GM12872 (cell line): ENCODE results near the gene VAV2.

Experiments used
- TF ChIP-seq, protein P1 (sequence below): IDR thresholded peaks from 3 replicates; pipeline ENCODE4 v1.5.1; 2011; ENCODE audit warnings: low read depth, mild to moderate bottlenecking, low read length, moderate library complexity; ENCODE audit not compliant: insufficient read depth

Gene VAV2

DNA sequence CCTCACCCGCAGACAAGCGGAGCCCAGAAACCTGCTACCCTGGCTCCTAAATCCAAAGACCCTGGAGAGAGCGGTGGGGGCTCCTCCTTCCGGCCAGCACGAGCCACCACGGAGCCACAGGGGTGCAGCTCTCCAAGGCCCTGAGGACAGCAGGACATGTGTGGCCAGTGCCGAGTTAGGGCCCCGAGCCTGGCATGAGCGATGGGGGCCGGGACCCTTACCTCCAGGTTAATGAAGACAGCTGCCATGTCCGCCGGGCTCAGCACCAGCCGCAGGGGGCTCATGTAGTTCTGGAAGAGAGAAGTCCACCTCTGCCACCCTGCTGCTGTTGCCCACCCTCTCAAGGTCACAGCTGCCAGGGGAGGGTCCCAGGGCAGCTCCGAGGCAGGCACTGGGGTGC lies 185.1 kb downstream of the VAV2 start:
- TF ChIP-seq, protein P1, sequence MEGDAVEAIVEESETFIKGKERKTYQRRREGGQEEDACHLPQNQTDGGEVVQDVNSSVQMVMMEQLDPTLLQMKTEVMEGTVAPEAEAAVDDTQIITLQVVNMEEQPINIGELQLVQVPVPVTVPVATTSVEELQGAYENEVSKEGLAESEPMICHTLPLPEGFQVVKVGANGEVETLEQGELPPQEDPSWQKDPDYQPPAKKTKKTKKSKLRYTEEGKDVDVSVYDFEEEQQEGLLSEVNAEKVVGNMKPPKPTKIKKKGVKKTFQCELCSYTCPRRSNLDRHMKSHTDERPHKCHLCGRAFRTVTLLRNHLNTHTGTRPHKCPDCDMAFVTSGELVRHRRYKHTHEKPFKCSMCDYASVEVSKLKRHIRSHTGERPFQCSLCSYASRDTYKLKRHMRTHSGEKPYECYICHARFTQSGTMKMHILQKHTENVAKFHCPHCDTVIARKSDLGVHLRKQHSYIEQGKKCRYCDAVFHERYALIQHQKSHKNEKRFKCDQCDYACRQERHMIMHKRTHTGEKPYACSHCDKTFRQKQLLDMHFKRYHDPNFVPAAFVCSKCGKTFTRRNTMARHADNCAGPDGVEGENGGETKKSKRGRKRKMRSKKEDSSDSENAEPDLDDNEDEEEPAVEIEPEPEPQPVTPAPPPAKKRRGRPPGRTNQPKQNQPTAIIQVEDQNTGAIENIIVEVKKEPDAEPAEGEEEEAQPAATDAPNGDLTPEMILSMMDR = no peak

DNA sequence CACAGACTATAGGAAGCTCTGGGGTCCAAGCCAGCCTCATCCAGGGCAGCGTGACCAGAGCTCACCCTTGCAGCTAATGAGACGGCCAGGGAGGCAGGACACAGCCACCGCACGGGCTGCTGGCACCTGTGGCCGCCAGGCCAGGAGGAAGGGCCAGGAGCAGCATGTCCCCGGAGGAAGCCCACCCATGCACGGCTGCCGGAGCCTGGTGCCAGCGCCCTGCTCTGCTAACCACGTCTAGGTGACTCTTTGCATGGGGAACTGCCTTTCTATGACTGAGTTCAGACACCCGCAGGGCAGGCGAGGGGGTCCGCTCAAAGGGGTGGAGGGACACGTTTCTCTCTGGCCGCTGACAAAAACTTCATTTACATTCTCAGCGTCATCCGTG lies 185.5 kb downstream of the VAV2 start:
- TF ChIP-seq, protein P1 = no peak

DNA sequence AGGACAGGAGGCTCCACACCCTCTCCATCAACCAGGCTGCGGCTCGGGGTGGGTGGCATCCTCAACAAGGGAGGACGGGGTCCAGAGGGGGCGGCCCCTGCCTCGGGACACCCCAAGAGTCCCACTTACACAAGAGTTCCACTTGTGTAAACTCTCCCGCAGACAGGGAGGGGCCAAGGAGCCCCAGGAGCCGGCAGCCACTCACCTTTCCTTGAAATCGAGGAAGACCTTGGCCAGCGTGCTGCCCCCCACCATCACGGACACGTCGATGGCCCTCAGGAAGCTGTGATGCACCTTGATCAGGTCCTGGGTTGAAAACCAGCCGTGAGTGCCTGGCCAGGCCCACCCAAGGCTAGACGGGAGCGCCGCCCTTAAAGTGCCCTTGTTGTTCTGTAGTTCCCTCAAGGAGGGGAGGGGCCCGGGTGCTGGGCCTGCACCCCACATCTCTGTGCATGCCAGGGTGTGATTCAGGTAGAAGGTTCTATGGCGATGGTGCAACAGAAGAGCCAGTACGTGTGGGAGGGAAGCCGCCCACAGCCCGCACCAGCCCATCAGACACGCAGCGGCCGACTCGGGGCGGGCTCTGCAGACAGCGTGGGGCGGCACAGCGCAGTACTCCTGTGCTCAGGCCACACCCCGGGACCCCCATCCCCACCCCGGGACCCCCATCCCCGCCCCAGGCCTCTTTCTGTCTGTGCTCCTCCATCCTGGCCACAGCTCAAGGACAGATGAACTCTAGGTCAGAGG lies 186.1 kb downstream of the VAV2 start:
- TF ChIP-seq, protein P1 = no peak

DNA sequence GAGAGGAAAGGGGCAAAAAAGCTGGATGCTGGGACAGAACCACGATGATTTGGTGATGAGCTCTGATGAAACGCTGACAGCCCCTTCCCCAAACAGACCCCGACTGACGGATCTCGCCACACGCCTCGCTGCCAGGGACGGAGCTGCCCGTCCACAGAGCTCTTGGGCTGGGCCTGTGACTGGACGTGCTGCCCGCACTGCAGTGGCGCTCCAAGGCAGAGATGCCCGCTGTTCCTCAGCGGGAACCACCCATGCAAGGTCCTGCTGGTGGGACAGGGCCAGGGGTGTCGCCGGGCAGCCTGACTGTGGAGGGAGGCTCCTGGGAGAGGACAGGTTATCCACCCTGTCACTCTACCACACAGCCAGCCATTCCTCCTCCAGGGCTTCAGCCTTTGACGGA lies 187.9 kb downstream of the VAV2 start:
- TF ChIP-seq, protein P1 = no peak

DNA sequence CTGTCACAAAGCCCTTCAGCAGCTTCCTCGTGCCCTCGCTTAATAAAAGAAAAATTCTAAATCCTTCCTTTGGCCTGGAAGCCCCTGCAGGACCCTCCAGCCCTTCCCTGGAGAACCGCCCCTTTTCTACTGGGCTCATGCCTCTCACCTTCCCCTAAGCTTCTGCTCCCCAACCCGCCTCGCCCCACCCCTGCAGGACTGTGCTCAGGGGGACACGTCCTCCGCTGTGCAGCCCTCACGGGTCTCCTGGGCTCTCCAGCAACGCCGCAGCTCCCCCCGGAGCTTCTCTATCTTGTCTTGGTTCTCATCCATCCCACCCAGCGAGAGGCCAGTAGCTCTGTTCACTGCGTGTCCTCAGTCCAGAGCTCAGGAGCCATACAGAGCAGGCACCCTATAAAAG lies 188.4 kb downstream of the VAV2 start:
- TF ChIP-seq, protein P1 = no peak

DNA sequence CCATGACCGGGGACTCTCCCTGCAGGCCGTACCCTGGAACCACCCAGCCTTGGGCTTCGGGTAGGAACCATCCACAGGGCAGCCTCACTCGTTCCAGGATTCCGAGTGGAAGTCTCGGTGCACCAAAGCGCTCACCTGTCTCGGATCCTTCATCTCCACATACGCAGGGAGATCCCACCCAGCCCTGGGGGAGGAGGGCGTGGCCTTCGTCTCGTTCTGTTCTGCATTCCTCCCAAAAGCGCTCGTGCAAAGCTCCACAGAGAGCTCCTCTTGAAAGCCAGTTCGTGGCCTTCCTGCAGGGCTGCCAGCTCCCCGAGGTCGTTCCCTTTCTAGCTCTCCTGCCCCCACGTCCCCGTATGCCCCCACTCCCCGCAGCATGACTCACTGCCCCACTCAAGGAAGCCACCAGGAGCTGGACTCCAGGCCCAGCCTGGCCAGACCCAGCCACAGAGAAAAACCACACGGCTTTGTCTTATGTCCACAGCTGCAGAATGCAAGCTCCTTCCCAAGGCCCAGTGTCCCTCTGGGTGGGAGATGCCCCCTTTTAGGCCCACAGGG lies 189.0 kb downstream of the VAV2 start:
- TF ChIP-seq, protein P1 = no peak

DNA sequence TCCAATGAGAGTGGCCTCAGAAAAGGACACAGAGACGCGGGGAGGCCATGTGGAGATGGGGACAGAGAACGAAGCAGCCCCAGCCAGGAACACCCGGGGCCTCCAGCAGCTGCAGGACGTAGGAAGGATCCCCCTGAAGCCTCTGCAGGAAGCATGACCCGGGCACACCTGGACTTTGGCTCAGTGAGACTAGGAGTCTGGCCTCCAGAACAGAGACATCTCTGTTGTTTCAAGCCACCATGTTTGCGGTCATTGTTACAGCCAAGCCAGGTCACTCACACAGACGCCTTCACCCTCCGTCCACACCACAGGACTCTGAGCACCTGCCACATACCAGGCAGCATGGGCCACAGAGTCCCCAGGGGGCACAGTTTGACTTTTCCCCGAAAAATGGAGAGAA lies 190.4 kb downstream of the VAV2 start:
- TF ChIP-seq, protein P1 = no peak
